HG02973 (cell line): ENCODE data around the gene SCUBE1.
"Not testable (repeated sequence)": the region's sequence is repeated elsewhere in the genome, so short reads cannot be mapped to it uniquely, and the experiment has no call there.

Source experiments
- ATAC-seq: cut with Tn5 transposase; IDR thresholded peaks from one replicate; pipeline ENCODE4 v1.9.1; 2021; ENCODE audit warnings: moderate library complexity; ENCODE audit not compliant: unreplicated experiment

Gene SCUBE1

GRCh38 chr22:43288807-43289420, 54.3 kb downstream of the SCUBE1 start:
- no peak for ATAC-seq

GRCh38 chr22:43288378-43288777, 54.8 kb downstream of the SCUBE1 start:
- ATAC-seq, result no peak

GRCh38 chr22:43287441-43287840, 55.7 kb downstream of the SCUBE1 start:
- ATAC-seq, result no peak

GRCh38 chr22:43281394-43281793, 61.8 kb downstream of the SCUBE1 start:
- ATAC-seq, result no peak

DNA sequence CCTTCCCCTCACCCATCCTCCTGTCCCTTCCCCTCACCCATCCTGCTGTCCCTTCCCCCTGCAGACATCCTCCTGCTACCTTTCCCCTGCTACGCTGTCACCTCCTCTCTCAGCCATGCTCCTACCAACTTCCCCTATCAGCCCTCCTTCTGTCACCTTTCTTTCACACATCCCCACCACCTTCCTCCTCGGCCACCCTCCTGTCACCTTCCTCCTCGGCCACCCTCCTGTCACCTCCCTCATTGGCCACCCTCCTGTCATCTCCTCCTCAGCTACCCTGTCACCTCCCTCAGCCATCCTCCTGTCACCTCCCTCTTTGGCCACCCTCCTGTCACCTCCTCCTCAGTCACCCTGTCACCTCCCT, 62.7 kb downstream of the SCUBE1 start:
- not testable (repeated sequence) for ATAC-seq

- no peak for ATAC-seq
These were observed 63.2 kb downstream of the SCUBE1 start for GRCh38 chr22:43279867-43280522.

DNA sequence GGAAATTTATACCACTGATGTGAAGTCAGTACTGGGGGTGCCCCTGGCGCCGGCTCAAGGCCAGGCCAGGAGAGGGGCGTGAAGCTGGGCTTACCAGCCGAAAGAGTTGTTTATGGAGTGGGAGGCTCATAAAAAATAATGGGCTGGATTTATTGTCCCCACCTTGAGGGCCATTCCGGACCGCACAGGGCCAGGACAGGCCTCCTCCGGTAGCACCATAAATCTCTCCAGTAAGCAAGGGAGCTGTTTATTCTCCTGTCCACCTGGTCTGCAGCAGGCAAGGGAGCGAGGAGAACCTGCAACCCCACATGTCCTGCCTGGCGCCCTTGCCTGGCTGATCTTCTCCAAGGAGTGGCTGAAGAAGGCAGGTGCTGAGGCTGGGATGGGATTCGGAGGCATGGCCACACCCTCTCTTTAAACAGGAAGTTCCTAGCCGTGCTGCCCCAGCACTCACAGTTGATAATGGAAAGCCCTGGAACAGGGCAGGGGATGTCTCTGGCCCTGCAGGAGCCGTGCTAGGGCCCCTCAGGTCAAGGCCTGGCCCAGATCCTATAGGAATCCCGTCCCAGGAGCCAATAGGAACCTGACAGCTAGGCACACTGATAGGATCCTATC, 65.1 kb downstream of the SCUBE1 start:
- ATAC-seq, result no peak

GRCh38 chr22:43277091-43277490, 66.1 kb downstream of the SCUBE1 start:
- no peak for ATAC-seq

GRCh38 chr22:43276321-43276720, 66.9 kb downstream of the SCUBE1 start:
- ATAC-seq, result no peak

DNA sequence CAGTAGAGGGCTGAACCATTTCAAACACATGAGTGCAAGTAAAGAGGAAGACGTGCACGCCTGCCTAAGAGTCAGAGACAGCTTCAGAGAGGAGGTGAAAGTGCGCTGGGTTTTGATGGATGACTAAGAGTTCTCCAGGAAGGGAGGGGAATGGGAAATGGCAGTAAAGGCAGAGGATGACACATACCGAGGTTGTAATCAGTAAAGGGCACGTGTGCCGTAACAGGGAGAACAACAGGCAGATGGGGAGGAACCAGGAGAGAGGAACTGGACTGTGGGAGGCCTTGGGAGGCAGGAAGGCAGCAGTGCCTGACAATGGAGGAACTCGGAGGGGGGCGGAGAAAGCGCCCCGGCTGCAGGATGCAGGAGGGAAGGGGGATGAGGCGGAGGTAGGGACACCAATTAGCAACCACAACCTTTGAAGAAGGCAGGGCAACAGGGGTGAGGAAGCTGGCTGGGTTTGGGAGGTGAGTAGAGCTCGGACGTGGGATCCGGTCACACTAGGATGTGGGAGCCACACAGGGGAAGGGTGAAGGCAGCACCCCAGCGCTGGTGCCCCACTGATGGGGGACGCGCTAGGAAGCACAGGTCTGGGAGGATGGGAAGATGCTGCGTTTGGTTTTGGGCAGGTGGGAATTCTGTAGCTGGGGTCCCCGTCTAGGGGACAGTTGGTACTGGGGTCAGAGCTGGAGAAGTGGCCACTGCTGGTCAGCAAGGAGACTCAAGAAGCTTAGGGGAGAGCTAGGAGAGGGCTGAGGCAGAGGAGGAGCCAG, 67.4 kb downstream of the SCUBE1 start:
- ATAC-seq, result no peak

- no peak for ATAC-seq
These were observed 68.5 kb downstream of the SCUBE1 start for GRCh38 chr22:43274595-43275240.

GRCh38 chr22:43273902-43274484, 69.2 kb downstream of the SCUBE1 start:
- no peak for ATAC-seq

DNA sequence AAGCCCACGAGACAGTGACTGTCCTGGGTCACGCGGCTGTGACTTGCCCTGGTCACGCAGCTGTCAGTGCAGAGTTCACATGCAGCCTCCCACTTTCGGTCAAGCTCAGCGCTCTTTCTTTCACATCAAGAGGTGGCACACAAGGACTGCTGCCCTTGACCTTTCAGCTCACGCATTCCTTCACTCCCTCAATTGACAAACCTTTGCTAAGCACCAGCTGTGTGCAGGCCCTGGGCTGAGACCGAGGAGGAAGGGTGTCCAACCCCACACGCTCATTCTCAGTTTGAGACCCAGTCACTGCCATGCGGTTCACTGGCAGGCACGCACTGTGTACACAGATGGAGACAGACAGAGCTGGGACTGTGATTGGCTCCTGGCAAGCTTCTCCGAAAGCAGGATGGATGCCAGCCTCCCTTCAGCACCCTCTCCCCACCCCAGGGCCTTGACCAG, 70.3 kb downstream of the SCUBE1 start:
- ATAC-seq, result no peak

GRCh38 chr22:43272301-43272700, 70.9 kb downstream of the SCUBE1 start:
- ATAC-seq, result no peak

GRCh38 chr22:43270949-43271348, 72.2 kb downstream of the SCUBE1 start:
- no peak for ATAC-seq

DNA sequence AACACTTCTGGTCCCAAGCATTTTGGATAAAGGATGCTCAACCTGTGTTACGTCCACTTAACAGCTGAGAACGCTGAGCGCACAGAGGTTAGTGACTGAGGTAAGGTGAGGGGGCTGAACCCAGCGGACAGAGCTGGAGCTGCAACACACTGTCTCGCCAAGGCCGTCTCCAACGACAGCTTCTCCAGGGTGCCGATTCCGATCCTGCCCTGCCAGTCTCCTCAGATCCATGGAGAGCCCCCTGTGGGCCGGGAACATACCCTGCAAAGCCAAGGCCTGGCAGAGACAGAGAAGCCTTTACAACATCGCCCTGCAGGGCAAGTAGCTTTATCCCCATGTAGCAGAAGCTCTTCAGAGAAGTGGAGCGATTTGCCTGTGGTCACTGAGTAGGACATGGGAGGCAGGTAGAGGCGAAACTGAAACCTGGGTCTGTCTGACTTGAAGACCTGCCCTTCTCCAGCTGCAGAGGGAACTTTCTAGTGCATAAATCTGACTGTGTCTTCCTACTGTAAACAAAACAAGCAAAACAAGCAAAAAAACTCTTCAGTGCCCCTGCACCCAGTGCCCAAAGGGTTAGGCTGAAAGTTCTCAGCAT, 72.8 kb downstream of the SCUBE1 start:
- ATAC-seq, result no peak

GRCh38 chr22:43269646-43270045, 73.5 kb downstream of the SCUBE1 start:
- no peak for ATAC-seq

DNA sequence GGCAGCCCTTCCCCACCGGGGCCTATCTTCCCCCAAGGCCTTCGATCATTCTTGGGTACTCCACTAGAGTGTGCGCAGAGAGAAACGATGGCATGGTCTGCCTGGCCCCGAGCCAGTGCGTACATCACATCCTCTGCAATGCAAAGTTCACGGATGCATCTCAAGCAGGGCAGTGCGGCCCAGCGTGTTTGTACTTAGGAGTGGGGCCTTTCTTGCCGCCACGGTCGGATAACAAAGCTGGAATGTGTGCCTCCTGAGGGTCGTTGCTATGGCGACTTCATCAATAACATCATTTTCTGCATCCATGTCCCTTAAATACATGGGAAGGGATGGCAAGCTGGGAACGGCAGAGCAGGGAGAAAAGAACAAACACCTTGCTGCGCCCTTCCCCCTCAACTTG, 73.9 kb downstream of the SCUBE1 start:
- no peak for ATAC-seq

DNA sequence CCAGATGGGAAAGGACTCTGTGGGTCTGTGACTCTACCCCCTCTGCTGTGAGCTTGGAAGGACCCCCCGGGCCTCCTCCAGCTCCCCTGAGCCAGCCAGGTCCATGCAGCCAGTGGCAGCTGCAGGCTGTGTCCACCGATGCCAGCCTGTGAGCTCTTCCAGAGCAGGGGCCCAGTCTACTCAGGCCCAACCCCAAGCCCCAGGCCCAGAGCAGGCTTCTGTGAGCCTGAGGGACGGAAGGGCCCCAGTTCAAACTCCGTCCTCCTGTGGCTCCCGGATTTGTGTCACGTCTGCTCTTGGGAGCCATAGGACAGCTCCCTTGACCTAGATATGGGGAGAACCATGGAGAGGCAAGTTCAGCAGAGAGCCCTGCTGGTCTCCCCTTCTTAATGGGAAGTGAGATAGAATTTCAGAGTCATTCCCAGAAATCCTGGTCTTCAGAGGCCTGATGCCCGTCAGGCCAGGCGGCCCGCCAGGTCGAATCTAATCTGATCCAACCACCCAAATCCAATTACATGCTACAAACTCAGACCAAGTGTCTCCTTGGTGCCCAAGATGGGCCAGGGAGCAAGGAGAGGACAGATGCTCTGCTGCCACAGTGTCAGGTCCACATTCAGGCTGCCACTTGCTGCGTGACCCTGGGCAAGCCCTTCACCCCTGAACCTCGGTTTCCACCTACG, 75.1 kb downstream of the SCUBE1 start:
- no peak for ATAC-seq
